ENCODE results near the gene BRSK2. TPM values are rescaled to one million over a fixed set of nuclear protein-coding genes. Genes with fewer than 3 reads are reported as not detected.

Gene BRSK2
- total RNA-seq, 3 donors from 2014 or later, result 0.15 to 0.80 (median 0.66) TPM

DNA sequence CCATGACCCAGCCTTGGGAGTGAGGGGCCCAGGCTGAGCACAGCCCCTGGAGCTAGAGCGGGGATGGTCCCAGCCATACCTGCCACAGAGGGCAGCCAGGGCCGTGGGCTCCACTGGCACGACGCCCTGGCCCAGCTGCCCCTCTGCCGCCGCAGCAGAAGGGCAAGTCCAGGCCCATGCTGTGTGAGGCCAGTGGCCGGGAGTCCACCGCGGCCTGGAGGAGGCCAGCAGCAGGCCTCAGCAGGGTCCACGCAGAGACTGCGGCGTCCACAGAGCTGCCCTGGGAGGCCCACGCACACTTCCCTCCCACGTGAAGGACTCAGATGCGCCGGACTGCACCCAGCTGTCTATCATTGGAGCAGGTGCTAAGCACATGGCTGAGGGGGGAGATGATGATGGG is 73.3 kb downstream of the BRSK2 start:
- Histone ChIP-seq H3K4me1 (peaks cover 0 to 3% of the 10 kb centered on the region in 2 donors), H3K27ac (no peak overlapping the region), H3K9me3 (peaks cover 0 to 5% of the 10 kb centered on the region in 2 donors), H3K36me3 (no peaks in the 10 kb centered on the region), H3K27me3 (no peaks in the 10 kb centered on the region), H3K4me3 (no peak overlapping the region)
- intact Hi-C loops (cut with DNase I; ENCODE audit: low total_unique reads), result no loop called here
- no peak for DNase-seq (ENCODE audit: low spot score in 2 of 2)
- TF ChIP-seq, protein P1, sequence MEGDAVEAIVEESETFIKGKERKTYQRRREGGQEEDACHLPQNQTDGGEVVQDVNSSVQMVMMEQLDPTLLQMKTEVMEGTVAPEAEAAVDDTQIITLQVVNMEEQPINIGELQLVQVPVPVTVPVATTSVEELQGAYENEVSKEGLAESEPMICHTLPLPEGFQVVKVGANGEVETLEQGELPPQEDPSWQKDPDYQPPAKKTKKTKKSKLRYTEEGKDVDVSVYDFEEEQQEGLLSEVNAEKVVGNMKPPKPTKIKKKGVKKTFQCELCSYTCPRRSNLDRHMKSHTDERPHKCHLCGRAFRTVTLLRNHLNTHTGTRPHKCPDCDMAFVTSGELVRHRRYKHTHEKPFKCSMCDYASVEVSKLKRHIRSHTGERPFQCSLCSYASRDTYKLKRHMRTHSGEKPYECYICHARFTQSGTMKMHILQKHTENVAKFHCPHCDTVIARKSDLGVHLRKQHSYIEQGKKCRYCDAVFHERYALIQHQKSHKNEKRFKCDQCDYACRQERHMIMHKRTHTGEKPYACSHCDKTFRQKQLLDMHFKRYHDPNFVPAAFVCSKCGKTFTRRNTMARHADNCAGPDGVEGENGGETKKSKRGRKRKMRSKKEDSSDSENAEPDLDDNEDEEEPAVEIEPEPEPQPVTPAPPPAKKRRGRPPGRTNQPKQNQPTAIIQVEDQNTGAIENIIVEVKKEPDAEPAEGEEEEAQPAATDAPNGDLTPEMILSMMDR (IDR thresholded peaks at IDR 0.05), result no peak
- TF ChIP-seq POLR2A (IDR thresholded peaks at IDR 0.05) (no peak), POLR2AphosphoS5 (IDR thresholded peaks at IDR 0.05) (no peak)

DNA sequence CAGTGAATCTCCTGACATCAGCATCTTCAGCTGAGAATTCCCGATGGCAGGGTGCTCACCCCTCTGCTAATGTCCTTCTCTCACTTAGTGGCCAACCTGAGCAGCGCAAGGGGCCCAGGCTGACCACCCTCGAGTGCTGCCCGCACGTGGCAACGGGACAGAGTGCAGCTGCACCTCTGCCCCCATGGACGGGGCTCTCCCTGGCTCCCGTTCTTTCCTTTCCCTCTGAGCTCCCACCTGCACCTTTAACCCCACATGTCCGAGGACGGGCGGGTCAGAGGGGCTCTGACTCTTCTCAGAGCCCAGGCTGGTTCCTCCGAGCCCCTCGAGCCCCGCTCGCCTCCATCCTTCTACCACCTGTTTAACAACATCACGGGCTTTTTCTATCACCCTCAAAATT is 77.0 kb downstream of the BRSK2 start:
- DNase-seq (ENCODE audit: low spot score in 2 of 2), result no peak
- Histone ChIP-seq H3K27me3 (no peaks in the 10 kb centered on the region), H3K4me1 (no peaks in the 10 kb centered on the region), H3K27ac (no peak overlapping the region), H3K36me3 (no peaks in the 10 kb centered on the region), H3K4me3 (no peak overlapping the region), H3K9me3 (peaks cover 0 to 5% of the 10 kb centered on the region in 2 donors)
- no peak for TF ChIP-seq POLR2A (IDR thresholded peaks at IDR 0.05)
- TF ChIP-seq, protein P1 (IDR thresholded peaks at IDR 0.05), result no peak
- TF ChIP-seq POLR2AphosphoS5 (IDR thresholded peaks at IDR 0.05), result no peak
- intact Hi-C loops (cut with DNase I; ENCODE audit: low total_unique reads), result no loop called here

DNA sequence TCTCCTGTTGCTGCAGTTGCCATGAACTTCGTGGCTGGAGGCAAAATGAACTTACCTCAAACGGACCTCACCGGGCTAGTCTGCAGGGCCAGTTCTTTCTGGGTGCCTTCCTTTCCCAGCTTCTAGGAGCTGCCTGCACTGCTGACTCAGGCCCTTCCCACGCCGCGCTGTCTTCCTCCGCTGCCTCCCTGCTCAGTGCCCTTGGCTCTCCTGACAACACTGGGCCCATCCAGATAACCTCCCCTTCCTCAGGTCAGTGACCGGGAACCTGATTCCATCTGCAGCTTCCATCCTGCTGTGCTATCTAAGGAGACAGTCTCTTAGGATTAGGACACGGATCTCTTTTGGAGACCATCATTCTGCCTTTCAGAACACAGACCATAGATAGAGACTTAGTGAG is 77.5 kb downstream of the BRSK2 start:
- Histone ChIP-seq H3K4me3 (no peak overlapping the region), H3K36me3 (no peaks in the 10 kb centered on the region), H3K27me3 (no peaks in the 10 kb centered on the region), H3K9me3 (peaks cover 0 to 5% of the 10 kb centered on the region in 2 donors), H3K4me1 (no peaks in the 10 kb centered on the region), H3K27ac (no peak overlapping the region)
- TF ChIP-seq, protein P1 (IDR thresholded peaks at IDR 0.05), result no peak
- TF ChIP-seq POLR2A (IDR thresholded peaks at IDR 0.05) (no peak), POLR2AphosphoS5 (IDR thresholded peaks at IDR 0.05) (no peak)
- intact Hi-C loops (cut with DNase I; ENCODE audit: low total_unique reads), result no loop called here
- no peak for DNase-seq (ENCODE audit: low spot score in 2 of 2)

DNA sequence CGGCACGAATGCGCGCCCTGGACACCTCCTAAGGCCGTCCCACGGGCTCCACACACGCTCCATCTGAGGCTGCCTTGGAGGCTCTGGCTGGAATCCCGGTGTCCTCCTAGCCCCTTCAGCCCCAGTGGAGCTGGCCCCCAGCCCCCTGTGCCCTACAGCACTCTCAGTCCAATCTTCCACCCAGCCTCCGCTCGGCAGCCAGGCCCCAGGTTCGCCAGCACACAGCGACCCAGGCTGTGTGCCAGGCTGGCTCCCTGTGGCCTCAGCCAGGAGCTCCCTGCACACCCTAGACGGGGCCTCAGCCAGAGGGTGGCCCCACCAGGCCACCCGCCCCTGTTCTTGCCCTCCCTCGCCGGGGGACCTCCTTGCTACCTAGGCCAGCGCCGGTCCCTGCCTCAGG is 78.3 kb downstream of the BRSK2 start:
- no peaks in the 10 kb centered on the region for H3K36me3 ChIP-seq

DNA sequence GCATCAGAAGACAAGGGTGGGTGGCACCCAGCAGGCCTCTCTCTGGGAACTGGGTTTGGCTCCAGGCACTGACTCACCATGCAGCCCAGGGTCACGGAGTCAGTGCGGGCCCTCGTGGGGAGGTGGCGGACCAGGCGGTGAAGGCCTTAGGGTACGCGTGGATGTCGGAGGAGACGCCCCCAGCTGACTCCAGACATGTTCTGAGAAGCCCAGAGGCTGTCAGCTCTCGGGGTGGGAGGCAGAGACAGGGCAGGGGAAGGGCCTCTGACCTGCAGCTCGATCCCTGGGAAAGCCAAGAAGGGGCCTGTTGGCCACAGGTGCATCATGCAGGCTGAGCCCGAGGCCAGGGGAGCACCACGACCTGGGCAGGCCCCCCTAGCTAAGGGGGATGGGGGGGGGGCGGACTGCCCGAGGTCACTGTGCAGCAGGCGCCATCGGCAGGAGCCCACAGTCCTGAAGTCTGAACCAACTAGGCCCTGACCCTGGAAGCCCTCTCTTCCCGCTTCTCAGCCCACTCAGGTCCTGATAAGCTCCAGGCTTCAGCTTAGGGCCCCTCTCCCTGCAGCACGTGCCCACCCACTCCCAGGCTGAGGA is 78.8 kb downstream of the BRSK2 start:
- Histone ChIP-seq H3K36me3 (no peaks in the 10 kb centered on the region), H3K27ac (no peak overlapping the region), H3K9me3 (peaks cover 0 to 5% of the 10 kb centered on the region in 2 donors), H3K27me3 (no peaks in the 10 kb centered on the region), H3K4me3 (no peak overlapping the region), H3K4me1 (no peaks in the 10 kb centered on the region)
- TF ChIP-seq, protein P1 (IDR thresholded peaks at IDR 0.05), result no peak
- TF ChIP-seq POLR2AphosphoS5 (IDR thresholded peaks at IDR 0.05), result no peak
- no peak for TF ChIP-seq POLR2A (IDR thresholded peaks at IDR 0.05)
- intact Hi-C loops (cut with DNase I; ENCODE audit: low total_unique reads), result no loop called here
- DNase-seq (ENCODE audit: low spot score in 2 of 2), result no peak

More for the DNA sequence above, 78.3 kb downstream of the BRSK2 start:
- H3K27ac ChIP-seq, result no peak overlapping the region
- no peaks in the 10 kb centered on the region for H3K4me1 ChIP-seq
- no peaks in the 10 kb centered on the region for H3K27me3 ChIP-seq
- TF ChIP-seq POLR2AphosphoS5 (IDR thresholded peaks at IDR 0.05) (no peak), POLR2A (IDR thresholded peaks at IDR 0.05) (no peak)
- TF ChIP-seq, protein P1 (IDR thresholded peaks at IDR 0.05), result no peak
- peaks cover 0 to 5% of the 10 kb centered on the region in 2 donors for H3K9me3 ChIP-seq
- DNase-seq (ENCODE audit: low spot score in 2 of 2), result no peak
- intact Hi-C loops (cut with DNase I; ENCODE audit: low total_unique reads), result no loop called here
- no peak overlapping the region for H3K4me3 ChIP-seq

Data from breast epithelium (tissue), 4 donors.